Hematopoietic multipotent progenitor cell (in vitro differentiated cells): ENCODE data around the gene NFIB. TPM values are rescaled to one million over a fixed set of nuclear protein-coding genes. Genes with fewer than 3 reads are reported as not detected.

Experiments
- DNase-seq, 3 donors: peaks; one replicate each; pipeline ENCODE4 v3.0.0-alpha.2; 2011 to 2015; ENCODE audit warnings: low read depth in 2 of 3, low spot score in 2 of 3
- total RNA-seq: library from RNA; depleted of rRNA; stranded (reverse); fragments of >200 nt; gene quantifications from one replicate; pipeline ENCODE4 v1.2.3, GENCODE V29; 2012

Gene NFIB
- total RNA-seq, 1 donor: 1.1 TPM

- no peak for DNase-seq
These were observed 120.5 kb downstream of the NFIB start for GRCh38 chr9:14193328-14193990.

- DNase-seq: no peak
These were observed 121.4 kb downstream of the NFIB start for GRCh38 chr9:14192556-14192955.

DNA sequence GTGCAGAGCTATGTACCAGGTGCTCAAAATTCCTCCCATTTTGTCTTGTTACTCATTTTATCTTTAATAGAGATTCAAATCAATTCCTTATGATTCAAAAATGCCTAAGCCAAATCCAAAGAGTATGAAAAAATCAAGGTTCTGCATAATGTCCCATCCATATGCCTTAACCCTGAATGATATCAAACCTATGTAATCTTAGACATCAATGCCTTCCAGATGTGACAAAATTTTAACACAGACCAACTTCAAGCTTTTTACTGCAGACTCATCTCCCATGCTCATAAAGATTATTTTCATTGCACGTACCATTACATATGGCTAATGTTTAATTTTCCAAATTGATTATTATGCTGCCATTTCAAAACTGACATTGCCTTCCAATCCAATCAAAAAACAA, 122.4 kb downstream of the NFIB start:
- no peak for DNase-seq

DNA sequence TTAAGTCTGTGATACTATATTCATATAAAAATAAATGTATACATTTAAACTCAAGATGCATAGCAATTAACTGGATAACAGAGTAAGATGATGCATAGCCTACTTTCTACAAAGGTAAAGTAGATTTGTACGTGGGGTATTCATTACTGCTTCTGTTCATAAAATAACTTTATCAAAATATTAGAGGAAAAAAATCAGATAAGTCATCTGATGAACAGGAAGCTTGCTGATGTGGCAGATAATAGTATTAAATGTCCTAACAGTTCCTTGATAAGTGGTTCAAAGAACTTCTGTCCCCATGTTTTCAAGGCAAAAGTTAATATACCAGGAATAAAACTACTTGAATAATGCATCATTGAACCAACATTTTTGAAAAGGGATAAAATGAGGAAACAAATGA, 123.7 kb downstream of the NFIB start:
- no peak for DNase-seq

DNA sequence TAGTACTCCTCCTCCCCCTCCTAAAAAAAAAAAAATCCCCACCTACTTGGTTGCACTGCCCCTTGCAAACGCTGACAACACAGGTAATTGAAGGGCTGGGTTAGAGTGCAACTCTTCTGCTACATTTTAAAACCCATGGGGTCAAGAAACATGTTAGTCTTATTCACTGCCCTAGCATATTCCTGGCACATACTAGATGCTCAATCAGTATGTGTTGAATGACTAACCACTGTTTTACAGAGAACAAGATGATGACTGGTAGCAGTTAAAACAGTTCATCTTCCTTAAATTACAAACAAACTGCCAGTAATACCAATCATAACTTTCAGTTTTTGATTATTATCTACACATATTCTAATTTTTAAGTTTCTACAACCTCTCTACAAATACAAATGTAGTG, 124.4 kb downstream of the NFIB start:
- DNase-seq: no peak

- DNase-seq: no peak
These were observed 124.8 kb downstream of the NFIB start for GRCh38 chr9:14189146-14189545.

- no peak for DNase-seq
These were observed 125.4 kb downstream of the NFIB start for GRCh38 chr9:14188538-14188937.

DNA sequence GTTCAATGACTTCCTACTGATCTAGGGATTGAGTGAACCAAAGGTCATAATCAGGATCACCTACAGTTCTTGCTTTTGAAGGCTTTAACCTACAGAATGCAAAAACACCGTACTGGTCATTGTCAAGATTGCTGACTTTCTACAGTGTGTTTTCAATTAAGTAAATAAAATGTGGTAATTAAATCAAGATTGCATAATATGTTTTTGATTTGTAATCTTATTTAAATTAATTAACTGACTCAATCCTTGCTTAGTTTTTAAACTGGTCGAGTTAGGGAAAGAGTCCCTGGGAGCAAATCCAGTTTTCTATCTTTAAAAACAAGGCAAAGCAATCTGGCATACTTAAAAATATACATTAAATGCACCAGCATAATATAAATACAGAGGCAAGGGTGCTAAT, 125.9 kb downstream of the NFIB start:
- DNase-seq: no peak

- DNase-seq: no peak
These were observed 127.8 kb downstream of the NFIB start for GRCh38 chr9:14186096-14186495.

DNA sequence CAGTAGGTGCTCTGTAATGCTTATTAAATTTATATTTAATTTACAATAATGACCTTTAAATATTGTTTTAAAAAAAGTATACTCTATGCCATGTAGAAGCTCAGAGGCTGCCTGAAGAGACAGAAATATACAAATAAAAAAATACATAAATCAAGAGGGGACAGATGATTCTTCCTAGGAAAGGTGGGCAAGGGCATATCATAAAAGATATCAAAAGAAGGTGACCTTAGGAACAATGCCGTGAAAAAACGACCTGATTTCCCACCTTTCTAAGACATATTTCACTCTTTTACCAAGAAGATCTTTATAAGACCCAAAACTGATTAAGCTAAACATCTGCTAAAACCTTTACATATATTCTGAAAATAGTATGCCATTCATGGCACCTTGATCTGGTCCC, 128.9 kb downstream of the NFIB start:
- DNase-seq: no peak

GRCh38 chr9:14183001-14183400, 130.9 kb downstream of the NFIB start:
- DNase-seq: no peak

GRCh38 chr9:14180960-14181537, 132.9 kb downstream of the NFIB start:
- DNase-seq: no peak

DNA sequence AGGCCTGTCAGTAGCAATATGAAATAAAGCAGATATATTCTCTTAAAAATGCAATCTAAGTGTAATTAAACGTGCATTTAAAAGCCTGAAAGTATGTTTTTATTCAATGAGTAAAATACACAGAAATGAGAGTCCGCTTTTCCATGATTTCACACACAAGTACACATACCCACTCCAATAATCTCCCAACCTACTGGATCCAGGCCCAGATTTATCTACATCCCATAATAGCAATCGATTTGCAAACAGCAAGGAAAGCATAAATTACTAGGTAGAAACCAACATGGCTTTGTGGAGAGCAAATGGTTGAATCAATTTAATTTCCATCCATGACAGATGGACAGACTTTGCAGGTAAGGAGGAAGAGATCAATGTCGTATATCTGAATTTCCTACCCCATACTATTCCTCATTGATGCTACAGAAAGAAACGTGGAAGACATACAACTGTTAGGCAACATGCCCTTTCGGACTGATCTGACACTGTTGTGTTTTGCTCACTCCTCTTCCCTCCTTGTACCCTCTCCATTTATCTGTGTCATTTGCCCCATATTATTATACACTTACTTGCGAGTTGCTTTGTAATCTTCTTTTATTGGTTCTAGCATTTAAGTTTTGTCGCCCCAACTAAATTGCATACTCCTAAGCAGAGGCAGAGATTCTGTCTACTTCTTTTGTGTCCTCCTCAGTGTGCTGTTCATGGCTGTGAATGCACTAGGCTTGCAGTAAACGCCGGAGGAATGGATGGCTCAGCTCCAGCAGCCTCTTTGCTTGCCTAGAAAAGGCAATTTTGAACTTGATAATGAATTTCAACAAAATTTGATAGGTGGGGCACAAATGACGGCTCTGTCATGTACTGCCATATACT, 133.6 kb downstream of the NFIB start:
- no peak for DNase-seq

DNA sequence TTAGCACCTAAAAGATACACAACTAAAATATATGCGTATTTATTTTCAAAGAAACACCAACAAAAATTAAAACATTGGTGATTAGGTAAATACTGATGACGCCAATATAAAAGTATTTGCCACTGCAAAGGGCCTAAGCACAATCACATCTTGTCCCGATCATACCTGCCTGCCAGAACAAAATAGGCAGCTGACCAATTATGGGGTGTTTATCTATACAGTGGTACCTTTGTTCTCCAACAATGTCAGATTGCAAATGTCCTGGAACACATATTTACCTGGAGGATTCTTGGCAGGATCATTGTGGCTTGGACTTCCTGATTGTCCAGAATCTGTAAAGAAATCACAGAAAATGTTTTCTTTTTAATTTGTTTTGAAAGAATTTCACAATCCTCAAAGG, 134.5 kb downstream of the NFIB start:
- DNase-seq: no peak

DNA sequence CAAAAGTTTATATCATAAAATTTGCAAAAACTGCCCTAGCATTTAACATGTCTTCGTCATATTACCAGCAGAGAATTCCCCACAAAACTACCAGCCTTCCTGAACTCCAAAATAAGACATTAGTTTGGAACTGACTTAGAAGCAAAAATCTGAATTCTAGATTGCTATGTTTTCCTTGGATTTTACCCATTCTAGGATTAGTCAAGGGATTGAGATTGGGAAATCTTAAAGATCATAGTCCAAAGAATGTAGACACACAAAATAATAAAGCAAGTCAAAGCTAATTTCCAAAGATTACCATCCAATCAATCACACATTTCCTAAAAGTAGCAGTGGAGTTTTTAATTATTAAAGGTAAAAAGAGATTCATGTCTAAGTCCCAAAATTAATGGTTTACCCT, 138.2 kb downstream of the NFIB start:
- DNase-seq: no peak

DNA sequence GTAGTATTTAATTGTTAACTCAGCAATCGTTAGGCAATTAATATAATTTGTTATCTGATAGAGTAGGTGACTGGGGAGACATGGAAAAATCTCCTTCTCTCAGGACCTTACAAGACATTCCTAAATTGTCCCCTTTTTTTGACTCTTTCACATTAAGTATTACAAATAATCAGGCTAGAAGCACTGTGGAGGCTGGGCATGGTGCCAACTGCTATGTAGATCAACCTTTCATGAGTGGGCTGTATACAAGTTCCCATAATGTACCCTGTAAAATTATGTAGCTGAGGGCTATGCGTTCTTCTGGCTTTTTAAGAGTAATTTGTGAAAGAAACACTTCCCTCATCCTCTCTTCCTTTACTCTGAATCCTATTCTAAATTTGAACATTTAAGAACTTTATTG, 140.2 kb downstream of the NFIB start:
- DNase-seq: no peak

GRCh38 chr9:14170973-14171596, 142.9 kb downstream of the NFIB start:
- no peak for DNase-seq

GRCh38 chr9:14170392-14170931, 143.5 kb downstream of the NFIB start:
- DNase-seq: no peak

DNA sequence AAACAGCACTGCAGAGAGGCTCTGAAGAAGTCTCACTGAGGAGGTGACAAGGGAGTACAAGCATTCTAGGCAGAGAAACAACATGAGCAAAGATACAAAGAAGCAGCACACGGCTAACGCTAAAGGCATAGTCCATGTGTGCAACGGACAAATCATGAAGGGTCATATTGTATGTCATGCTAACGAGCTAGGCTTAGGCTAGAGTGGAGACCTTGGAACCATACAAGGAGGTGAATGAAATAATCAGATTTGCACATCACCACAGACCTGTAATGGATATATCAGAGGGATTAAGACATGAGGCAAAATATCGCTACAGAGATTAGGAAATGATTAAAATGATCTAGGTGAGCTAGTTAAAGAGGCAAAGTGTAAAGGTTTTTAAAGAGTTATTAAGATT, 145.6 kb downstream of the NFIB start:
- no peak for DNase-seq

- no peak for DNase-seq
These were observed 148.4 kb downstream of the NFIB start for GRCh38 chr9:14165376-14166035.

- no peak for DNase-seq
These were observed 149.0 kb downstream of the NFIB start for GRCh38 chr9:14164908-14165307.
